Subcutaneous abdominal adipose tissue (tissue), 5 donors: ENCODE measurements around the gene PRDM16.

ENCODE experiments used
- H3K27ac ChIP-seq: one replicate; pipeline ENCODE4 v1.7.0; 2013; ENCODE audit warnings: low read depth, mild to moderate bottlenecking, inconsistent platforms, low read length, moderate library complexity
- H3K27me3 ChIP-seq, 5 donors: one replicate each; pipeline ENCODE4 v1.7.0; 2013; ENCODE audit warnings: low read length in 5 of 5, inconsistent platforms in 1 of 5; ENCODE audit not compliant: control insufficient read depth in 5 of 5, insufficient read depth in 4 of 5
- H3K36me3 ChIP-seq, 5 donors: one replicate each; pipeline ENCODE4 v1.7.0; 2013; ENCODE audit warnings: low read length in 5 of 5; ENCODE audit not compliant: control insufficient read depth in 5 of 5, insufficient read depth in 5 of 5
- H3K4me1 ChIP-seq, 5 donors: one replicate each; pipeline ENCODE4 v1.7.0; 2013; ENCODE audit warnings: low read length in 5 of 5, mild to moderate bottlenecking in 3 of 5, moderate library complexity in 1 of 5; ENCODE audit not compliant: control insufficient read depth in 5 of 5, insufficient read depth in 5 of 5
- H3K4me3 ChIP-seq, 5 donors: one replicate each; pipeline ENCODE4 v1.7.0; 2013; ENCODE audit warnings: low read length in 5 of 5, low read depth in 1 of 5
- H3K9ac ChIP-seq, 5 donors: one replicate each; pipeline ENCODE4 v1.7.0; 2013; ENCODE audit warnings: low read length in 5 of 5, mild to moderate bottlenecking in 4 of 5, moderate library complexity in 3 of 5
- H3K9me3 ChIP-seq, 5 donors: one replicate each; pipeline ENCODE4 v1.7.0; 2013; ENCODE audit warnings: low read length in 5 of 5; ENCODE audit not compliant: control insufficient read depth in 5 of 5
- donor health status: healthy.
- donor health status: healthy.
- donor health status: healthy.
- donor health status: healthy.
- donor health status: healthy.

Gene PRDM16

GRCh38 chr1:3459051-3459908 is 390.3 kb downstream of the PRDM16 start:
- H3K4me1 ChIP-seq = peaks cover 2 to 69% (median 32%) of the 10 kb centered on the region in 5 donors
- H3K27ac ChIP-seq = no peak overlapping the region
- peak overlapping the region in 1 of 5 donors; percentile 5 for H3K9ac ChIP-seq
- no peaks in the 10 kb centered on the region for H3K36me3 ChIP-seq
- no peaks in the 10 kb centered on the region for H3K9me3 ChIP-seq
- no peaks in the 10 kb centered on the region for H3K27me3 ChIP-seq
- no peak overlapping the region for H3K4me3 ChIP-seq

DNA sequence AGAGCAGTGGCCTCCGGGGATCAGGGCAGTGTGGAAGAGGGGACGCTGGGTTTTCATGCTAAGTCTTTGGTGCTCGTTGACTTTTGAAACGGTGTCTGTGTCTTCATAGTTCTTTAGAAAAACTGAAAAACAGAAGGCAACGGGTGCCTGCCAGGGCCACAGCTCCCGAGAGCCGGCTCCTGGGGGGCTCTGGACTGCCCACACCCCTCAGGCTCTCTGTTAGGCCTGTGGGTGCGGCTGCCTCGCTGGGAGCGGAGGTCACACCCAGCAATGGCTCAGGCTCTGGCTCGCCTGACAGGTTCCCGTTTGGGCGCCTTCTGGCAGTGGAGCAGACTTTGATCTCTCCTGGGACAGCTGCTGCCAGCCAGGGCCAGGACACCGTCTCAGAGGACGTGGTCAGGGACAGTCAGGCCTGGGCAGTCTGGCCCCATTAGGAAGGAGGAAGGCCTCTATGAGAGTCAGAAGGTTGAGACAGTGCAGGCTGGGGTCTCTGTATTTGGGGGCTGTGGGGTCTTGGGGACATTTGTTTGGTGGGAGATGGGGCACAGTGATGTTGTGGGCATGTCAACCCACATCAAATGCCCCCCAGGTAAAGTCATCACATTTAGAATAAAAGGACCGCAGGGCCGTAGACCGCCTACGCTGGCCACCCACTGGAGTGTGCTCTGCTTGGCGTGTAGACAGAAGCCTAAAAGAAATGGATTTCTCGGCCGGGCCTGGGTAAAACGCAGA is 391.1 kb downstream of the PRDM16 start:
- peak overlapping the region in 1 of 5 donors; percentile 5 for H3K9ac ChIP-seq
- no peaks in the 10 kb centered on the region for H3K36me3 ChIP-seq
- peaks cover 2 to 67% (median 30%) of the 10 kb centered on the region in 5 donors for H3K4me1 ChIP-seq
- no peaks in the 10 kb centered on the region for H3K9me3 ChIP-seq
- H3K4me3 ChIP-seq = no peak overlapping the region
- H3K27me3 ChIP-seq = no peaks in the 10 kb centered on the region
- H3K27ac ChIP-seq = no peak overlapping the region

- Histone ChIP-seq H3K27me3 (no peaks in the 10 kb centered on the region), H3K36me3 (no peaks in the 10 kb centered on the region), H3K9ac (no peak overlapping the region), H3K27ac (no peak overlapping the region), H3K4me3 (no peak overlapping the region), H3K9me3 (no peaks in the 10 kb centered on the region), H3K4me1 (peaks cover 2 to 61% (median 27%) of the 10 kb centered on the region in 5 donors)
Measured at GRCh38 chr1:3460672-3461131, 391.7 kb downstream of the PRDM16 start.

DNA sequence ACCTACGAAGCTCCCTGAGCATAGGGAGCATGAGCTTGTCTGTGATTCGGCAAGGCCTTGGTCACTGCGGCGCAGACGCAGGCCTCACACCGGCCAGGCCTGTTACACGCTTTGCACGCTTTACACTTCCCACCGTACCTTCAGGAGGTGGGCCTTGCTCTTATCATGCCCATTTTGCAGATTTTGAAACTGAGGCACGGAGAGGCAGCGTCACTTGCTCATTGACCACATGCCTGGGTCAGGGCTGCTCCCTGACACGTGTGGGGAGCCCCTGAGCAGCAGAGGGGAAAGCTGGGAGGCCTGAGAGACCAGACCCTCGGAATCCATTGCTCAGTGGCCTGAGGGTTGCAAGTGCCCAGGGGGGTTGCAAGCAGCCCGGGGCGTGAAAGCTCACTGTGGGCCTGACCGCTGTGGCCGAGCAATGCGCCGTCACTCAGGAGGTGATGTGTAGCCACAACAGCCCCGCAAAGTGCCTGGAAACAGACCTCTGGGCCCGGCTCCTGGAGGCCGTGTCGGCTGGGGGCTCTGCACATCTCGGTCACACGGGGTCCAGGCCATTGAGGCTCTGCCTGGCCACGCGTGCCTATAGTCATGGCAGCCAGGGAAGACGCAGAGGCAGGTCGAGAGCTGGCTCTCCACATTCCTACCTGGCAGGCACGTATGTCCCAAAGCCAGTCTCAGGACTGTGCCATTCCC is 392.4 kb downstream of the PRDM16 start:
- H3K27ac ChIP-seq = no peak overlapping the region
- no peak overlapping the region for H3K4me3 ChIP-seq
- no peaks in the 10 kb centered on the region for H3K9me3 ChIP-seq
- H3K27me3 ChIP-seq = no peaks in the 10 kb centered on the region
- peaks cover 2 to 54% (median 27%) of the 10 kb centered on the region in 5 donors for H3K4me1 ChIP-seq
- no peaks in the 10 kb centered on the region for H3K36me3 ChIP-seq
- no peak overlapping the region for H3K9ac ChIP-seq

- Histone ChIP-seq H3K9ac (no peak overlapping the region), H3K4me1 (peaks cover 2 to 52% (median 27%) of the 10 kb centered on the region in 5 donors), H3K4me3 (no peak overlapping the region), H3K9me3 (no peaks in the 10 kb centered on the region), H3K27ac (no peak overlapping the region), H3K36me3 (no peaks in the 10 kb centered on the region), H3K27me3 (no peaks in the 10 kb centered on the region)
Measured at GRCh38 chr1:3461934-3462275, 392.9 kb downstream of the PRDM16 start.

- no peak overlapping the region for H3K9ac ChIP-seq
Measured at GRCh38 chr1:3462356-3463012, 393.5 kb downstream of the PRDM16 start.

GRCh38 chr1:3463013-3463385 is 394.0 kb downstream of the PRDM16 start:
- H3K27ac ChIP-seq = no peak overlapping the region
- H3K36me3 ChIP-seq = no peaks in the 10 kb centered on the region
- no peaks in the 10 kb centered on the region for H3K9me3 ChIP-seq
- peaks cover 0 to 47% (median 21%) of the 10 kb centered on the region in 5 donors for H3K4me1 ChIP-seq
- no peak overlapping the region for H3K4me3 ChIP-seq
- H3K27me3 ChIP-seq = no peaks in the 10 kb centered on the region
- no peak overlapping the region for H3K9ac ChIP-seq

More at GRCh38 chr1:3462356-3463012, 393.5 kb downstream of the PRDM16 start:
- Histone ChIP-seq H3K9me3 (no peaks in the 10 kb centered on the region), H3K27ac (no peak overlapping the region), H3K4me1 (peaks cover 2 to 52% (median 26%) of the 10 kb centered on the region in 5 donors), H3K27me3 (no peaks in the 10 kb centered on the region), H3K36me3 (no peaks in the 10 kb centered on the region), H3K4me3 (no peak overlapping the region)

DNA sequence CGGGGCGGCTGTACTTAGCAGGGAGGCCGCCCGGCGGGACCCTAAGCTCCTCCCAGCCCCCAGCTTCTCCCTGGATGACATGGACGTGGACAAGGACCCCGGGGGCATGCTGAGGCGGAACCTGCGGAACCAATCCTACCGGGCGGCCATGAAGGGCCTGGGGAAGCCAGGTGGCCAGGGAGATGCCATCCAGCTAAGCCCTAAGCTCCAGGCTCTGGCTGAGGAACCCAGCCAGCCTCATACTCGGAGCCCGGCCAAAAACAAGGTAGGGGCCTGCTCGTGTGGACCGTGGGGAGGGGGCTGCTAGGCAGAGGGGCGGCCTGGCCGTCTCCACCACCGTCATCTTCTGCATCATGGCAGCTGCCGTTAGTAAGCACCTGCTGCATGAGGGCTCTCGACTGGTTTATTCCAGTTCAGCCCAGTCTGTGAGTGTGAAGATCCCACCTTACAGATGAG is 394.4 kb downstream of the PRDM16 start:
- no peaks in the 10 kb centered on the region for H3K36me3 ChIP-seq
- H3K27ac ChIP-seq = no peak overlapping the region
- H3K4me3 ChIP-seq = no peak overlapping the region
- H3K9ac ChIP-seq = peak overlapping the region in 1 of 5 donors; percentile 28
- peaks cover 0 to 43% (median 18%) of the 10 kb centered on the region in 5 donors for H3K4me1 ChIP-seq
- H3K27me3 ChIP-seq = no peaks in the 10 kb centered on the region
- H3K9me3 ChIP-seq = no peaks in the 10 kb centered on the region

GRCh38 chr1:3463891-3464648 is 395.1 kb downstream of the PRDM16 start:
- peak overlapping the region in 1 of 5 donors; percentile 28 for H3K9ac ChIP-seq
- H3K9me3 ChIP-seq = no peaks in the 10 kb centered on the region
- H3K4me3 ChIP-seq = no peak overlapping the region
- H3K4me1 ChIP-seq = peaks cover 0 to 37% (median 14%) of the 10 kb centered on the region in 5 donors
- no peak overlapping the region for H3K27ac ChIP-seq
- no peaks in the 10 kb centered on the region for H3K36me3 ChIP-seq
- H3K27me3 ChIP-seq = no peaks in the 10 kb centered on the region
